ENCODE results near the gene INHA.

- no peak for TF ChIP-seq EP300 (IDR thresholded peaks at IDR 0.05; ENCODE audit: borderline replicate concordance in 1 of 2, low read depth in 1 of 2, low read length in 1 of 2)
- TF ChIP-seq POLR2AphosphoS5 (IDR thresholded peaks at IDR 0.05; ENCODE audit: low read depth, low read length) = no peak
- TF ChIP-seq GABPA (IDR thresholded peaks at IDR 0.05; ENCODE audit: low read depth) = no peak
- TF ChIP-seq, protein P1, sequence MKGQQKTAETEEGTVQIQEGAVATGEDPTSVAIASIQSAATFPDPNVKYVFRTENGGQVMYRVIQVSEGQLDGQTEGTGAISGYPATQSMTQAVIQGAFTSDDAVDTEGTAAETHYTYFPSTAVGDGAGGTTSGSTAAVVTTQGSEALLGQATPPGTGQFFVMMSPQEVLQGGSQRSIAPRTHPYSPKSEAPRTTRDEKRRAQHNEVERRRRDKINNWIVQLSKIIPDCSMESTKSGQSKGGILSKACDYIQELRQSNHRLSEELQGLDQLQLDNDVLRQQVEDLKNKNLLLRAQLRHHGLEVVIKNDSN (IDR thresholded peaks at IDR 0.05; ENCODE audit: borderline replicate concordance, low read depth) = no peak
- no peak for TF ChIP-seq CHD2 (IDR thresholded peaks at IDR 0.05; ENCODE audit: low read length, partially characterized antibody)
Observed at GRCh38 chr2:219618733-219619122, 46.6 kb downstream of the INHA start.
